ENCODE results near the gene SDHAF1.

SDHAF1 gene

DNA sequence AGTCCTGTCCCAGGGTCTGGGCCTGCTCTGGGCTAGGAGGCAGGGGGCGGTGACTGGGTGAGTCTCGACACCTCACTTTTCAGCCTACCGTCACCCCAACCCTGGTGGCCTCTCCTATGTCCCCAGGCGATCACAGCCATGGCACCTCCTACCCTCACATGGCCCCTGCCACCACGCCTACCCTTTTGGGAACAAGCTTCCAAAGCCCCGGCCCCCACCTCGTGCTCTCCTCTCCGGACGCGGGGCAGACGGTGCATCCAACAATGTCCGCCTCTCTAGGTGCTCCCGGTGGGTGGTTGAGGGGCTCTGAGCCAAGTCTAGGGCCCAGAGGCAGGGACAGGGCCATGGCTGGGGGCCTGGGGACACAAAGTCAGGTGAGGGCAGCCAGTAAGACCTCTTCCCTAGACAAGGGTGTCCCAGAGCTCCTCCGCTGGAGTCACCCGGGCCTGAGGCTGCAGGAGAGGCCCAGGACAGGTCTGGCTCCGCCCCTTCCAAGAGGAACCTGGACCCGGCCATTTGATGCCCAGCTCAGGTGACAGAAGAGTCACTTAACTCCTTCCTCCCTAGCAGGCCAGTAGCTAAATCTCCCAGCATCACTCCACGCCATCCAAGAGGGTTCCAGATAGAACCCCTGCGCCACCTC lies 13.5 kb downstream of the SDHAF1 start, which contains the start of gene SYNE4:
TSS of gene SYNE4 (minus strand) at position 478 of the 643 bp plus-strand sequence. CDS start at position 346, 132 bp downstream.
- TF ChIP-seq, protein P1, sequence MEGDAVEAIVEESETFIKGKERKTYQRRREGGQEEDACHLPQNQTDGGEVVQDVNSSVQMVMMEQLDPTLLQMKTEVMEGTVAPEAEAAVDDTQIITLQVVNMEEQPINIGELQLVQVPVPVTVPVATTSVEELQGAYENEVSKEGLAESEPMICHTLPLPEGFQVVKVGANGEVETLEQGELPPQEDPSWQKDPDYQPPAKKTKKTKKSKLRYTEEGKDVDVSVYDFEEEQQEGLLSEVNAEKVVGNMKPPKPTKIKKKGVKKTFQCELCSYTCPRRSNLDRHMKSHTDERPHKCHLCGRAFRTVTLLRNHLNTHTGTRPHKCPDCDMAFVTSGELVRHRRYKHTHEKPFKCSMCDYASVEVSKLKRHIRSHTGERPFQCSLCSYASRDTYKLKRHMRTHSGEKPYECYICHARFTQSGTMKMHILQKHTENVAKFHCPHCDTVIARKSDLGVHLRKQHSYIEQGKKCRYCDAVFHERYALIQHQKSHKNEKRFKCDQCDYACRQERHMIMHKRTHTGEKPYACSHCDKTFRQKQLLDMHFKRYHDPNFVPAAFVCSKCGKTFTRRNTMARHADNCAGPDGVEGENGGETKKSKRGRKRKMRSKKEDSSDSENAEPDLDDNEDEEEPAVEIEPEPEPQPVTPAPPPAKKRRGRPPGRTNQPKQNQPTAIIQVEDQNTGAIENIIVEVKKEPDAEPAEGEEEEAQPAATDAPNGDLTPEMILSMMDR (IDR thresholded peaks at IDR 0.05; ENCODE audit: extremely low read depth, insufficient read depth, missing control alignments) = no peak
- in situ Hi-C loops (cut with MboI; ENCODE audit: low pct_unique_long_range_greater_than_20kb, low sequenced_read_pairs, unreplicated experiment) = no loop called here
- no peak for DNase-seq (ENCODE audit: low spot score)

DNA sequence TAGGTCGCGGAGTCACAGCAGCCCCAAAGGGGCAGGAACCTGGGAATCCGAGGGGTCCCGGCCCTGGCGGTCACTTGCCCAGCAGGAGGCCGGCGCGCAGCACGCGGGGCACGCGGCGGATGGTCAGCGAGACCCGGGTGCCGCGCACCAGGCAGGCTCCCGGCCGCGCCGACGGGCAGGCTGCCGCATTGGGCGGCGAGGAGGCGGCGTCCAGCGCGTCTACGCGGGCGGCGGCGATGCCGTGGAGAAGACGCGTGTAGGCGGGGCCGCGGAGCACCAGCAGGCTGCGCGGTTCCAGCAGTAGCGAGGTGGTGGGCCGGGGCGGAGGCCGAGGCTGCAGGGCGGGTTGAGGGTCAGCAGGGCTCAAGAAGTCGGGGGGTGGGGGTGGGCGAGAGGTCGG lies 14.2 kb downstream of the SDHAF1 start:
- DNase-seq (ENCODE audit: low spot score) = peak; percentile 82
- in situ Hi-C loops (cut with MboI; ENCODE audit: low pct_unique_long_range_greater_than_20kb, low sequenced_read_pairs, unreplicated experiment) = no loop called here
- TF ChIP-seq, protein P1 (IDR thresholded peaks at IDR 0.05; ENCODE audit: extremely low read depth, insufficient read depth, missing control alignments) = no peak

DNA sequence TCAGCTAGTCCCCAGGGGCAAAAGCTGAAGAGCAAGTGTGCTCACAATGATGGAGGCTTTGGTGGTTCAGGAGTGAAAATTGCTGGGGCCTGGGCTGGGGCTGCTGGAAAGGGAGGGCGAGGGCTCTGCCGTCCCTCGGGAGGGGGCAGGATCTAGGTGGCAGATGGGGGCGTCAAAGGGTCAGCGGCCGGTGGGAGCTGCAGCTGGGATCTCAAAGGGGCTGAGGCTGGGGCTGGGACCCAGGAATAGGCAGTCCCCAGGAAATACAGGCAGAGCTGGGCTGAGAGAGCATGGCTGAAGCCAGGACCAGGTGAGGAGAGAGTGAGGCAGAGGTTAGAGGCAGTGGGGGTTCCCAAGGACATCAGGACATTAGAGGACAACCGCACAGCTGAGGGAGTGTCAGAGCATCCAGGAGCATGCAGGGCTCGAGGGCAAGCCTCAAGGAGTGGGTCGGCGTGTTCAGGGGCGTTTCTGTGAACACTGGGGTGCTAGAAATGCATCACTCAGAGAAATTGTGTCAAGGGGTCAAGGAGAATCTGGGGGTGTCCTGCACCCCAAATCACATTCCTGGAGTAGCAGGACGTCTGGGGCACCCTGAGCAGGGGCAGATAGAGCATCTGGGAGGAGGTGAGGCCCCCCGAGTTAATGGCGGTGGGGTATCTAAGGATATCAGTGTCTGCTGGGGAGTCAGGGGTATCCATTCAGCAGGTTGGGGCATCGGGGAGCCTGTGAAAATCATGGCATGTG lies 14.8 kb downstream of the SDHAF1 start:
- in situ Hi-C loops (cut with MboI; ENCODE audit: low pct_unique_long_range_greater_than_20kb, low sequenced_read_pairs, unreplicated experiment) = no loop called here
- DNase-seq (ENCODE audit: low spot score) = no peak
- TF ChIP-seq, protein P1 (IDR thresholded peaks at IDR 0.05; ENCODE audit: extremely low read depth, insufficient read depth, missing control alignments) = no peak

DNA sequence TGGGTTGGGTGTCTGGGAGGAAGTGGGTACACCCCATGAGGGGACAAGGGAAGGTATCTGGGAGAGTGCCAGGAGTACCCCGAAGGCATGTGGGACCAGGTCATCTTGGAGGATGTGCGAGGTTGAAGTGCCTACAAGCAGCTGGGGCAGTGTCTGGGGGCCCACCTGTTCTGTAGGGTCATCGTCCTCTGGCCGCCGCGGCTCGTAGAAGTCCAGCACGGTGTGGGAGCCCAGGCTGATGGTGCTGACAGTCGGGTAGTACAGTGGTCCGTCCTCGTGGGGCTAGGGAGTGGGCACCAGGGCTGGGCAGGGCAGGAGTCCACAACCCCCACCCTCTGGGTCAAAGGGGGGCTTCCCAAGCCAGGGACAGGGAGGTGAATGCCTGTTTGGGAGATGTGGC lies 15.4 kb downstream of the SDHAF1 start:
- in situ Hi-C loops (cut with MboI; ENCODE audit: low pct_unique_long_range_greater_than_20kb, low sequenced_read_pairs, unreplicated experiment) = no loop called here
- TF ChIP-seq, protein P1 (IDR thresholded peaks at IDR 0.05; ENCODE audit: extremely low read depth, insufficient read depth, missing control alignments) = no peak
- DNase-seq (ENCODE audit: low spot score) = no peak

DNA sequence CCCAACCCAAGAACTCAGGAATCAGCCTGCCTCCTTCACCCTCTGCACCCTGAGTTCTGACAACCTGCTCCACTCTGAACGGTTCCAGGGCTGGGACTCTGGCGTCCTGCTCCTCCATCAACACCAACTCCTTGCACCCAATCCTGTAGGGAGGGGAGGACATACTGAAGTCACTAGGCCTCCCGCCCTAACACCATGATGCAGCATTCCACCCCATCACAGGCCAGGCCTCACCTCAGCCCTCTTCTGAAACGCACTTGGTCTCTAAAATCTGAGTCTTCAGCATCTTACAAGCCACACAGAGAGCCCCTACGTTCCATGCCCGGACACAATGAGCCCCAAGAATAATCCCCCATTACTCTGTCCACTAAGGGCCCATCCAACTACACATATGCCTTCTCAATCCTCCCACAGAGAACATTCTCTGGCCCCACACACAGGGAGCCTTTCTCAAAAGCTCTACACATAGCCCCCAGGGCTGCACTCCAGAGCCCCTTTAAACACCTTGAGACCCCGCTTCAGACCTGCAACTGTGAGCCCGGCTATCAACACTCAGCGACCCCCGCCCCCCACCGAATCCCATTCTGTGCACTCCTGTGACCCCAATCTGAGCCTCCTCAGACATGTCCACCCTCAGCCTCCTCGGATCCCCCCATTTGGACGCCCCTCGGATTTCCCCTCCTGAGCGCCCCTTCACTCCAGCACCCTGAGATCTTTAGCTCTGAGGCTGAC lies 18.5 kb downstream of the SDHAF1 start:
- DNase-seq (ENCODE audit: low spot score) = no peak
- TF ChIP-seq, protein P1 (IDR thresholded peaks at IDR 0.05; ENCODE audit: extremely low read depth, insufficient read depth, missing control alignments) = no peak
- in situ Hi-C loops (cut with MboI; ENCODE audit: low pct_unique_long_range_greater_than_20kb, low sequenced_read_pairs, unreplicated experiment) = no loop called here

DNA sequence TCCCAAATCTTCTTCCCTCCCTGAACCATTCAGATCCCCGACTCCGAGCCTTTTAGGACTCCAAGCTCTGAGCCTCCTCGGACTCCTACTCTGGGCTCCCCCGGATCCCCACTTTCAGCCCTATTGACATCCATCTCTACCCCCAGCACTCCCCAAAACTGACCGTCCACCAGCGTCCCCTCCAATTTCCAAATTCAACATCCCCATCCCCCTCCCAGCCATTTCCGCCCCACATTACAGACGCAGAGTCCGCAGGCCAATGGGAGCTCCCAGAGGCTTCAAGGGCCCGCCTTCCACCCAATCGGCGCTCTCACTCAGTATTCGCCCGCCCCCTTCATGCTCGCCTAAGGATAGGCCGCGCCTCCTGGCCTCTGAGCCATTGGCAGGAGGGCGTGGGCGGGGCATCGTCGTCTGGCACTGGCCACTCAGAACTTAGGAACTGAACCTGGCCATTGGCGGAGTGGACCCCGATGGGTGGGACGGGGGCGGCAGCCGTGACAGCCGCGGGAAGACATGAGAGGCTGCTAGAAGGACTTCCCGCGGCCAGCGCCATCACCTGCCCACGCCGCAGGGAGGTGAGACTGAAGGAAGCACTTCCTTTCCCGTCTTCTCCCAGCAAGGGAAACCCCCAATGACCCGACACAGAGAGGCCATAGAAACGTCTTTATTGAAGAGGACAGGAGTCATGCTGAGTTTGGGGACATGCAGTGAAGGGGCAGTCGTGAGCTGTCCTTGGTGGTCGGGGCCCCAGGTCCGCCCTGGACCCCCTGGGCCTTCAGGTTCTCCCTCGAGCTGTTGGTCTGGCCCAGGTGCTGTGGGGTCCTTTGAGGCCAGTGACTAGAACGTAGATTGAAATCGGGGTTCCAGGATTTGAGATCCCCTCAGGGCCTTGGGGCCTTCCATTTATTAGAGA lies 19.3 kb downstream of the SDHAF1 start, which contains the start of gene ALKBH6:
TSS of gene ALKBH6 (minus strand) at position 202 of the 913 bp plus-strand sequence. CDS start 816 bp downstream, outside the sequence.
- in situ Hi-C loops (cut with MboI; ENCODE audit: low pct_unique_long_range_greater_than_20kb, low sequenced_read_pairs, unreplicated experiment) = no loop called here
- TF ChIP-seq, protein P1 (IDR thresholded peaks at IDR 0.05; ENCODE audit: extremely low read depth, insufficient read depth, missing control alignments) = no peak
- peak; percentile 99 for DNase-seq (ENCODE audit: low spot score)

Measured in GM13977 (cell line).